HepG2 (cell line): Measurements from ENCODE around the gene MED4. TPM values are rescaled to one million over a fixed set of nuclear protein-coding genes. Genes with fewer than 3 reads are reported as not detected.
A peak's percentile ranks its signal among the peaks of the same experiment; 100 is the strongest.

Experiments used
- CREM ChIP-seq, 2 experiments: sonication (generic) in 1 of 2; formaldehyde crosslinking in 1 of 2; IDR thresholded peaks; 2 replicates each; pipeline versions ENCODE4 v1.4.0 to v1.6.1; 2016 to 2020; ENCODE audit warnings: antibody characterized with exemption in 1 of 2, mild to moderate bottlenecking in 1 of 2, missing genetic modification reagents in 1 of 2
- ELF1 ChIP-seq: sonication (generic); formaldehyde crosslinking; IDR thresholded peaks from 2 replicates; pipeline ENCODE4 v1.4.0; 2020; ENCODE audit warnings: missing genetic modification reagents
- ETV5 ChIP-seq: IDR thresholded peaks from 2 replicates; pipeline ENCODE4 v1.6.1; 2018; ENCODE audit warnings: missing biosample characterization, missing genetic modification reagents, inconsistent platforms, borderline replicate concordance
- FOXC1 ChIP-seq: sonication (generic); formaldehyde crosslinking; IDR thresholded peaks from 2 replicates; pipeline ENCODE4 v1.8.0; 2022; ENCODE audit warnings: mild to moderate bottlenecking, missing genetic modification reagents, borderline replicate concordance
- HMGXB4 ChIP-seq, 2 experiments: sonication (generic) in 1 of 2; formaldehyde crosslinking in 1 of 2; IDR thresholded peaks; 2 replicates each; pipeline versions ENCODE4 v1.4.0 to v1.6.1; 2018 to 2020; ENCODE audit warnings: missing genetic modification reagents in 2 of 2, borderline replicate concordance in 1 of 2, low read depth in 1 of 2, mild to moderate bottlenecking in 1 of 2, missing biosample characterization in 1 of 2
- ISL2 ChIP-seq: sonication (generic); formaldehyde crosslinking; IDR thresholded peaks from 2 replicates; pipeline ENCODE4 v1.5.0; 2020; ENCODE audit warnings: missing genetic modification reagents
- KDM3A ChIP-seq: IDR thresholded peaks from 2 replicates; pipeline ENCODE4 v1.6.1; 2018; ENCODE audit warnings: low read depth, missing compliant biosample characterization
- LCORL ChIP-seq, 2 experiments: fragments of 450-650 bp in 1 of 2; sonication (generic) in 1 of 2; formaldehyde crosslinking in 1 of 2; IDR thresholded peaks; 2 replicates each; pipeline versions ENCODE4 v1.5.0 to v1.6.1; 2017 to 2020; ENCODE audit warnings: antibody characterized with exemption in 1 of 2, missing genetic modification reagents in 1 of 2
- NFIC ChIP-seq: IDR thresholded peaks from 2 replicates; pipeline ENCODE4 v1.6.1; 2012; ENCODE audit warnings: mild to moderate bottlenecking, low read length, inconsistent platforms
- SOX6 ChIP-seq, 2 experiments: fragments of 450-650 bp in 1 of 2; sonication (generic) in 1 of 2; formaldehyde crosslinking in 1 of 2; IDR thresholded peaks; 2 replicates each; pipeline versions ENCODE4 v1.4.0 to v1.6.1; 2017 to 2020; ENCODE audit warnings: antibody characterized with exemption in 1 of 2, mild to moderate bottlenecking in 1 of 2, missing genetic modification reagents in 1 of 2
- SP4 ChIP-seq: sonication (generic); formaldehyde crosslinking; IDR thresholded peaks from 2 replicates; pipeline ENCODE4 v1.8.1; 2023; ENCODE audit warnings: mild to moderate bottlenecking, missing genetic modification reagents
- TEAD3 ChIP-seq: optimal IDR thresholded peaks from 2 replicates; pipeline ENCODE3; 2016; ENCODE audit warnings: borderline replicate concordance
- ZFX ChIP-seq: sonication (generic); formaldehyde crosslinking; IDR thresholded peaks from 2 replicates; pipeline ENCODE4 v1.4.0; 2020; ENCODE audit warnings: mild to moderate bottlenecking, low read depth, missing genetic modification reagents, moderate library complexity
- ZHX2 ChIP-seq, 2 experiments: sonication (generic) in 1 of 2; formaldehyde crosslinking in 1 of 2; IDR thresholded peaks; 2 replicates each; pipeline versions ENCODE4 v1.6.1 to v1.9.0; 2014 to 2022; ENCODE audit warnings: antibody characterized with exemption in 1 of 2, borderline replicate concordance in 1 of 2, inconsistent platforms in 1 of 2, low read depth in 1 of 2, missing genetic modification reagents in 1 of 2
- ZNF574 ChIP-seq: sonication (generic); formaldehyde crosslinking; IDR thresholded peaks from 2 replicates; pipeline ENCODE4 v1.4.0; 2020; ENCODE audit warnings: missing genetic modification reagents
- ZSCAN25 ChIP-seq: sonication (generic); formaldehyde crosslinking; IDR thresholded peaks from 2 replicates; pipeline ENCODE4 v1.8.0; 2022; ENCODE audit warnings: mild to moderate bottlenecking, missing genetic modification reagents
- polyA plus RNA-seq, 8 experiments: library from polyadenylated mRNA; depleted of rRNA in 3 of 8; stranded (reverse) in 7 of 8; unstranded in 1 of 8; fragments of >200 nt; fragmentation: Illumina TruSeq in 4 of 8; extraction: Trizol in 4 of 8; gene quantifications; 2 replicates each; pipeline versions ENCODE4 v1.2.1 to v1.2.3, GENCODE V29; 2011 to 2016; ENCODE audit warnings: low read depth in 4 of 8, missing spikeins in 1 of 8, mixed read lengths in 1 of 8; ENCODE audit not compliant: insufficient read depth in 1 of 8
- total RNA-seq, 5 experiments: library from RNA; depleted of rRNA; stranded (reverse); fragments of >200 nt; fragmentation: Illumina TruSeq; extraction: Trizol; gene quantifications; 2 replicates each; pipeline ENCODE4 v1.2.3, GENCODE V29; 2016; ENCODE audit warnings: low read depth in 1 of 5

Gene MED4
- total and polyA plus RNA-seq, 2 of the 13 experiments (the other 11 are each of a cell fraction or from before 2014, with no cell fraction given): 49.4 to 57.8 TPM

- TF ChIP-seq ELF1 (CRISPR knock-in tag): peak; percentile 12; the same call in 1 of the 2 replicates
- TF ChIP-seq ETV5 (CRISPR knock-in tag): peak; percentile 57; the same call in 1 of the 2 replicates
- TF ChIP-seq HMGXB4 (CRISPR knock-in tag; IDR thresholded peaks at IDR 0.05; ENCODE audit: borderline replicate concordance in 1 of 2, low read depth in 1 of 2): peak in 1 of 2 experiments; percentile 26; a peak in 1 of 4 replicates
- TF ChIP-seq CREM (IDR thresholded peaks at IDR 0.05): 0 out of 2 replicates have a peak, but pooled peaks have one; percentile 10
- TF ChIP-seq CREM (CRISPR knock-in tag; IDR thresholded peaks at IDR 0.05): no peak
- no peak for TF ChIP-seq SOX6 (IDR thresholded peaks at IDR 0.05)
- TF ChIP-seq SOX6 (CRISPR knock-in tag; IDR thresholded peaks at IDR 0.05): peak; percentile 35; the same call in 1 of the 2 replicates
- 0 out of 2 replicates have a peak, but pooled peaks have one; percentile 21 for TF ChIP-seq ZFX
- TF ChIP-seq NFIC: peak; percentile 65
- TF ChIP-seq ZNF574 (CRISPR knock-in tag): 0 out of 2 replicates have a peak, but pooled peaks have one; percentile 16
- no peak for TF ChIP-seq FOXC1 (CRISPR knock-in tag)
- TF ChIP-seq ZHX2 (IDR thresholded peaks at IDR 0.05; ENCODE audit: low read depth): no peak
- no peak for TF ChIP-seq ZHX2 (CRISPR knock-in tag; IDR thresholded peaks at IDR 0.05; ENCODE audit: borderline replicate concordance)
- TF ChIP-seq SP4: no peak
- TF ChIP-seq TEAD3 (CRISPR knock-in tag): peak; percentile 61
- TF ChIP-seq ISL2 (CRISPR knock-in tag): no peak
- peak; percentile 67; the same call in 1 of the 2 replicates for TF ChIP-seq LCORL (IDR thresholded peaks at IDR 0.05)
- TF ChIP-seq LCORL (CRISPR knock-in tag; IDR thresholded peaks at IDR 0.05): 0 out of 2 replicates have a peak, but pooled peaks have one; percentile 48
- no peak for TF ChIP-seq ZSCAN25 (CRISPR knock-in tag)
- TF ChIP-seq KDM3A (CRISPR knock-in tag): no peak
These were observed 32.3 kb upstream of the MED4 start (continued) for GRCh38 chr13:48126944-48127830.
